ENCODE data around the gene SIGLEC8.
"Not testable (repeated sequence)": the region's sequence is repeated elsewhere in the genome, so short reads cannot be mapped to it uniquely, and the experiment has no call there.

SIGLEC8 gene

DNA sequence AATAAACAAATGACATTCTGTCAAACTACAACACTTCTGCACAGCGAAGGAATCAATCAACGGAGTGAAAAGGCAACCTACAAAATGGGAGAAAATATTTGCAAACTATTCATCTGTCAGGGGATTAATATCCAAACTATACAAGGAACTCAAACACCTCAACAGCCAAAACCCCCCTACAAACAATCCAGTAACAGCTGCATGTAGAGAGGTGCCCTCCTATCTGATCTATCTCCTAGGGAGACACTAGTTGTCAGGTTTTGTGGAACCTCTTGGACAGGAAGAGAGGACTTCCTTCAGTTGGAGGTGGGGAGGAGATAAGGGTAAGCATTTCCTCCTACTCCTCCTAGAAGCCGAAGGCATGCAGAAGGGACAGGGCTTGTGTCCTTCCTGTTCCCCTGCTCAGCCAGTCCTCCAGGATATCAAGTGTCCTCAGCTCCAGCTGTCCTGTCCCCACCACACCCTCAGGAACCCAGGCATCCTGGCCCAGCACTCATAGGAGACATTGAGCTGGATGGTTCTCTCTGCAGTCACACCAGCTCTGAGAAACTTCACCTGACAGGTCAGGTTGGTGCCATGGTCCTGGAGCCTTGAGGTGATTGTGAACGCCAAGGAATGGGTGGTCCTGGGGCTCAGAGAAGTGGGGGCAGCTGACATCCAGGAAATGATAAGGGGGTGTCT is 9.8 kb upstream of the SIGLEC8 start:
- Mint-ChIP-seq H3K4me1 (peaks cover 7% of the 10 kb centered on the region), H3K27me3 (peaks cover 56% of the 10 kb centered on the region), H3K27ac (no peak overlapping the region), H3K36me3 (no peaks in the 10 kb centered on the region), H3K4me3 (no peak overlapping the region), H3K9me3 (no peaks in the 10 kb centered on the region)
- DNase-seq = no peak
- CTCF ChIA-PET = interaction anchor here (1.1 kb wide), 1 partner anchor 189 kb away, joined by 4 read pairs; no protein-coding TSS in a partner anchor

DNA sequence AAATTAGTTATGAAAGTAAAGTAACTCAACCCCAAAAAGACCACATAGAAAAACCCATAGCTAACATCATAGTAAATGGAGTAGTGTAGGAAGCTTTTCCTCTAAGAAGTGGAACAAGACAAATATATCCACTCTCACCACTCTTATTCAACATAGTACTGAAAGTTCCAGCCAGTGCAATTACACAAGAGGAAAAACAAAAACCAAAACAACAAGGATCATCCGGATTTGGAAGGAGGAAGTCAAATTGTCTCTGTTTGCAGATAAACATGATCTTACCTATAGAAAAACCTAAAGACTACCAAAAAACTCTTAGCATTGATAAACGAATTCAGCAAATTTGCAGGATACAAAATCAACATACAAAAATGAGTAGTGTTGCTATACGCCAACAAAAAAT is 8.5 kb upstream of the SIGLEC8 start:
- CTCF ChIA-PET = no interaction called here
- no peak overlapping the region for H3K27ac Mint-ChIP-seq
- no peak for DNase-seq
- H3K36me3 Mint-ChIP-seq = no peaks in the 10 kb centered on the region
- H3K4me1 Mint-ChIP-seq = peaks cover 7% of the 10 kb centered on the region
- H3K9me3 Mint-ChIP-seq = no peaks in the 10 kb centered on the region
- H3K4me3 Mint-ChIP-seq = no peak overlapping the region
- peaks cover 64% of the 10 kb centered on the region for H3K27me3 Mint-ChIP-seq

DNA sequence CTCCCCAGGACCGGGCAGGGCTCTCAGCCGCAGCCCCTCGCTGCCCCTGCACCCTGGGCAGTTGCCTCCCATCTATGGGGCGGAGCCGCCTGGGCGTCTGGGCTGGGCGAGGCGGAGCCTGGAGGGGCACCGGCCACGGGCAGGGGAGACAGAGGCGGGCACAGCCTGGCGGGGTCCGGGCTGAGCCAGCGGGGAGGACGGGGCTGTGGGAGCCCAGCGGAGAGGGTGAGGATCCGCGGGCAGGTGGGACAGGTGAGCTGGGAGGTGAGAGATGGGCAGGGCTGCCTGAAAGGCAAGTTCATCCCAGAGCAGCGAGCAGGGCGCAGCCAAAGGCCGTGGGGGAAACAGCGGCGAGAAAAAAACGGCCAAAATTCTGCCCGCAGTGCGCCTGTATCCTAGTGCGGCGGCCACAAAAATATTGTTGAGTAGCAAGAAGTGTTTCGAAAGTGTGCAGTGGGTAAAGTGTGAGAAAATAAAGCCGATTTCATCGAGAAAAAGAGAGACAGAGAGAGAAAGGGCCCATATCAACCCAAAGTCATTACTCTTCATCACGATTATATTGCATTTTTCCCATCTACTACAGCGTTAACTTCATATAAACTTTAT is 5.8 kb upstream of the SIGLEC8 start:
- H3K4me3 Mint-ChIP-seq, H3K9me3 Mint-ChIP-seq, DNase-seq, H3K4me1 Mint-ChIP-seq, H3K27ac Mint-ChIP-seq, CTCF ChIA-PET, H3K36me3 Mint-ChIP-seq: not testable (repeated sequence)
- H3K27me3 Mint-ChIP-seq = peaks cover 75% of the 10 kb centered on the region

- DNase-seq = no peak
- Mint-ChIP-seq H3K9me3 (no peaks in the 10 kb centered on the region), H3K36me3 (no peaks in the 10 kb centered on the region), H3K4me1 (peaks cover 3% of the 10 kb centered on the region), H3K27me3 (peaks cover 73% of the 10 kb centered on the region), H3K4me3 (no peak overlapping the region), H3K27ac (no peak overlapping the region)
- CTCF ChIA-PET = interaction anchor here (0.8 to 1.0 kb wide), 2 partner anchors 9 to 11 kb away, joined by 3 to 6 read pairs; no protein-coding TSS in a partner anchor
These were observed 4.4 kb upstream of the SIGLEC8 start for GRCh38 chr19:51462681-51463080.

- H3K9me3 Mint-ChIP-seq = no peaks in the 10 kb centered on the region
- H3K27me3 Mint-ChIP-seq = peaks cover 72% of the 10 kb centered on the region
- DNase-seq = no peak
These were observed 4.0 kb upstream of the SIGLEC8 start for GRCh38 chr19:51462276-51462675.

DNA sequence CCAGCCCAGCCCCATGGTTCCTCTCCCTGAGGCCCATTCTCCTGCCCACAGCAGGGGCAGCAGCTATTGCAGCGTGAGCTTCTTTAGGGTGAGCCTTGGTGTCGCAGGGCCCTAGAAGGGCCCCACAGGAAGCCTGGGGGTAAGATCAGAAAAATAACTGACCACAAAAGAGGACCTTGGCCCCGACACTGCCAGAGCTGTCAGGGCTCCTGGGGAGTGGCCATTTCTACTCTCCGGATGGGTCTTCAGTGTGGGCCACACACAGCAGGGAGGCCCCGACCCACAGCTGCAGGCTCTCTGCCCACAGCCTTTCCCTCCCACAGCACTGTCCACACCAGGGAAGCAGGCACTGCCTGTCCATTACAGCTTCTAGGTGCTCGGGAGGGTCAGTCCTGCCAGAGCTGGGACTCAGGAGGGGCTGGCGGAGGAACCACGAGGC is 3.5 kb upstream of the SIGLEC8 start:
- no peak overlapping the region for H3K4me3 Mint-ChIP-seq
- CTCF ChIA-PET = interaction anchor here (1.0 kb wide), 1 partner anchor 20 kb away, joined by 3 read pairs; no protein-coding TSS in a partner anchor
- H3K36me3 Mint-ChIP-seq = no peaks in the 10 kb centered on the region
- no peak overlapping the region for H3K27ac Mint-ChIP-seq
- H3K27me3 Mint-ChIP-seq = peaks cover 68% of the 10 kb centered on the region
- no peaks in the 10 kb centered on the region for H3K9me3 Mint-ChIP-seq
- DNase-seq = no peak
- no peaks in the 10 kb centered on the region for H3K4me1 Mint-ChIP-seq

More at GRCh38 chr19:51462276-51462675, 4.0 kb upstream of the SIGLEC8 start:
- H3K4me3 Mint-ChIP-seq = no peak overlapping the region
- no peaks in the 10 kb centered on the region for H3K36me3 Mint-ChIP-seq
- CTCF ChIA-PET = interaction anchor here (0.8 to 1.0 kb wide), 2 partner anchors 9 to 20 kb away, joined by 3 read pairs; no protein-coding TSS in a partner anchor
- no peak overlapping the region for H3K27ac Mint-ChIP-seq
- H3K4me1 Mint-ChIP-seq = no peaks in the 10 kb centered on the region

GRCh38 chr19:51460164-51460992 is 2.1 kb upstream of the SIGLEC8 start:
- H3K4me1 Mint-ChIP-seq = no peaks in the 10 kb centered on the region
- no peaks in the 10 kb centered on the region for H3K36me3 Mint-ChIP-seq
- no peak overlapping the region for H3K27ac Mint-ChIP-seq
- no peak overlapping the region for H3K4me3 Mint-ChIP-seq
- H3K27me3 Mint-ChIP-seq = peaks cover 58% of the 10 kb centered on the region
- DNase-seq = no peak
- CTCF ChIA-PET = interaction anchor here (1.4 kb wide), 1 partner anchor 13 kb away, joined by 4 read pairs; no protein-coding TSS in a partner anchor
- no peaks in the 10 kb centered on the region for H3K9me3 Mint-ChIP-seq

- Mint-ChIP-seq H3K36me3 (no peaks in the 10 kb centered on the region), H3K9me3 (no peaks in the 10 kb centered on the region), H3K27ac (no peak overlapping the region), H3K4me3 (no peak overlapping the region), H3K4me1 (no peaks in the 10 kb centered on the region), H3K27me3 (peaks cover 54% of the 10 kb centered on the region)
- CTCF ChIA-PET = no interaction called here
- no peak for DNase-seq
These were observed 748 bp upstream of the SIGLEC8 start for GRCh38 chr19:51458899-51459505.

DNA sequence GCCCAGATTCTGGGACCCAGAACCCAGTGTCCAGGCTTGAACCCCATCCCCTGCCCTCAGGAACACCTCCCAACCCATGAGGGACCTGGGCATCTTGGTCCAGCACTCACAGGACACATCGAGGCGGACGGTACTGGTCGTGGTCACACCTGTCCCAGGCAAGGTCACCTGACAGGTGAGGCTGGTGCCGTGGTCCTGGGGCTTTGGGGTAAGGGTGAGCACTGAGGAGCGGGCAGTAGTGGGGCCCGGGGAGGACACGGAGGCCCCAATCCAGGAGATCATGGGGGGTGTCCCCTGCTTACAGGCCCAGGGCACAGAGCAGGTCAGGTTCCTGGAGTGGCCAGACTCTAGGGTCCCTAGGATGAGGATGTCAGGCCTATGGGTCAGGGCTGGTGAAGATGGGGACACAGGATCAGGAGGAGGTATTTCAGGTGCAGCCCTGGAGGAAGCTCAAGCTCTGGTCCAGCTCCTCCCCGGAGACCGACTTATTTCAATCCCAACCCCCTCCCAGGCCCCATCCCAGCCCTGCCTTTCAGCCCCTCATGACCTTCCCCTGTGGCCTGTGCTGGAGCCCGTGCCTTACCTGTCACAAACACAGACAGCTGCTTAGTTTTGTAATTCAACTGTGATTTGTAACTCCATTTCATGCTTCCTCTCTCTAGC is 772 bp downstream of the SIGLEC8 start:
- H3K36me3 Mint-ChIP-seq = no peaks in the 10 kb centered on the region
- H3K27ac Mint-ChIP-seq = no peak overlapping the region
- no peaks in the 10 kb centered on the region for H3K9me3 Mint-ChIP-seq
- CTCF ChIA-PET = interaction anchor here (1.6 kb wide), 1 partner anchor 8 kb away, joined by 3 read pairs; no protein-coding TSS in a partner anchor
- no peak for DNase-seq
- no peaks in the 10 kb centered on the region for H3K4me1 Mint-ChIP-seq
- no peak overlapping the region for H3K4me3 Mint-ChIP-seq
- H3K27me3 Mint-ChIP-seq = peaks cover 46% of the 10 kb centered on the region

GRCh38 chr19:51456541-51457290 is 1.5 kb downstream of the SIGLEC8 start:
- DNase-seq = no peak
- H3K4me1 Mint-ChIP-seq = no peaks in the 10 kb centered on the region
- H3K36me3 Mint-ChIP-seq = no peaks in the 10 kb centered on the region
- CTCF ChIA-PET = interaction anchor here (1.6 kb wide), 1 partner anchor 8 kb away, joined by 3 read pairs; no protein-coding TSS in a partner anchor
- no peak overlapping the region for H3K4me3 Mint-ChIP-seq
- no peaks in the 10 kb centered on the region for H3K9me3 Mint-ChIP-seq
- H3K27ac Mint-ChIP-seq = no peak overlapping the region
- H3K27me3 Mint-ChIP-seq = peaks cover 41% of the 10 kb centered on the region

GRCh38 chr19:51450730-51451307 is 7.4 kb downstream of the SIGLEC8 start:
- CTCF ChIA-PET = interaction anchor here (0.8 kb wide), 1 partner anchor 191 kb away, joined by 3 read pairs; no protein-coding TSS in a partner anchor
- peaks cover 20% of the 10 kb centered on the region for H3K9me3 Mint-ChIP-seq
- peaks cover 7% of the 10 kb centered on the region for H3K36me3 Mint-ChIP-seq
- peaks cover 25% of the 10 kb centered on the region for H3K4me1 Mint-ChIP-seq
- H3K4me3 Mint-ChIP-seq = no peak overlapping the region
- DNase-seq = no peak
- H3K27me3 Mint-ChIP-seq = peaks cover 28% of the 10 kb centered on the region
- no peak overlapping the region for H3K27ac Mint-ChIP-seq

DNA sequence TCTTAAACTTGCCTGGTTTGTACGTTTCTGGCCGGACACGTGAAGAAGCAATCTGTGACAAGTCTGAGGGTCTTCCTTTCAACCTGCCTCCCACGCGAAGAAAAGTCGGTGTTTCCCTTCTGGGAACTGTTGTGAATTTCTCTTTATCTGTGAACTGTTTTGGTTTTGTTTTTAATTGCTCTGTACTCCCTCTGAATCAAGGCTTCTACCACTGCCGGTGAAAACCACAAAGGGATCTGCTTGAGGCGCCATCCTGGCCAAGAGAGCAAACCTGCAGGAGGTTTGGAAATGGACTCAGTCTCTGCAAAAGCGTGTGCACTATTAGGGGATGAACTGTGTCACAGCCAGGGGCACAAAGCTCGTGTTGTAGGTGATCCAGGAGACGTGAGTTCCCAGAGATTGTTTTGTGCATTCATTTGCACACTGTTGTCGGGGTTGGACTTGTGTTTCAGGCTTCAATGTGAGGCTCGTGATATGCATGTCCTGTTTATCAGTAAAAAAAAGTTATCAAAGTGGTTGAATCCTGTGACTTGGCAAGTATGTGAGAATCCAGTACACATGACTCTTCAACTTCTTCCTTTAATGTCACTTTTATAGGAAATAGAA is 9.7 kb downstream of the SIGLEC8 start:
- Mint-ChIP-seq H3K27me3 (peaks cover 39% of the 10 kb centered on the region), H3K9me3 (peaks cover 20% of the 10 kb centered on the region), H3K36me3 (peaks cover 7% of the 10 kb centered on the region), H3K27ac (peak overlapping the region; percentile 8), H3K4me1 (peaks cover 25% of the 10 kb centered on the region), H3K4me3 (peak overlapping the region; percentile 32)
- DNase-seq = peak; percentile 44
- CTCF ChIA-PET = interaction anchor here (1.2 to 1.4 kb wide), 3 partner anchors 9 to 28 kb away, joined by 3 read pairs; no protein-coding TSS in a partner anchor
